Tibial nerve (tissue), 4 donors: ENCODE measurements around the gene PLEKHA7. TPM values are rescaled to one million over a fixed set of nuclear protein-coding genes. Genes with fewer than 3 reads are reported as not detected.

Source experiments
- DNase-seq, 2 donors: peaks; one replicate each; pipeline ENCODE4 v3.0.0-alpha.2; 2019; ENCODE audit warnings: low spot score in 2 of 2
- H3K27ac ChIP-seq, 4 donors: fragments of 200-600 bp; sonication (generic) in 3 of 4; one replicate each; pipeline ENCODE4 v1.5.1; 2017 to 2019; ENCODE audit warnings: mild to moderate bottlenecking in 1 of 4
- H3K27me3 ChIP-seq, 2 donors: fragments of 200-600 bp; sonication (generic) in 1 of 2; one replicate each; pipeline versions ENCODE4 v1.5.1 to v1.6.0; 2017 to 2019
- H3K36me3 ChIP-seq, 3 donors: fragments of 200-600 bp; sonication (generic); one replicate each; pipeline ENCODE4 v1.5.1; 2018 to 2019
- H3K4me1 ChIP-seq, 4 donors: fragments of 200-600 bp; sonication (generic) in 3 of 4; one replicate each; pipeline ENCODE4 v1.5.1; 2017 to 2019
- H3K4me3 ChIP-seq, 4 donors: fragments of 200-600 bp; sonication (generic) in 3 of 4; one replicate each; pipeline ENCODE4 v1.5.1; 2017 to 2019; ENCODE audit warnings: mild to moderate bottlenecking in 1 of 4, moderate library complexity in 1 of 4
- H3K9me3 ChIP-seq, 4 donors: fragments of 200-600 bp; sonication (generic) in 3 of 4; one replicate each; pipeline ENCODE4 v1.5.1; 2017 to 2019
- EP300 ChIP-seq, 2 donors: sonication (generic); formaldehyde crosslinking; IDR thresholded peaks; one replicate each; pipeline ENCODE4 v1.6.1; 2017; ENCODE audit warnings: antibody characterized with exemption in 2 of 2, mild to moderate bottlenecking in 1 of 2
- POLR2A ChIP-seq, 2 donors: fragments of 450-650 bp; IDR thresholded peaks; one replicate each; pipeline ENCODE4 v1.6.1; 2017; ENCODE audit warnings: antibody characterized with exemption in 2 of 2, mild to moderate bottlenecking in 2 of 2, moderate library complexity in 2 of 2
- WGBS, 2 donors: methylation state at CpG; one replicate each; pipeline ENCODE4 v1.1.5; 2018; 5-methylcytosine and 5-hydroxymethylcytosine counted together
- total RNA-seq, 4 donors: library from RNA; depleted of rRNA; stranded (reverse); fragments of >200 nt; gene quantifications; one replicate each; pipeline ENCODE4 v1.1.0, GENCODE V29; 2016
- TF ChIP-seq, protein P1 (sequence below), 5 experiments: fragments of 200-600 bp in 3 of 5; fragments of 450-650 bp in 2 of 5; sonication (generic) in 3 of 5; IDR thresholded peaks; one replicate each; pipeline ENCODE4 v1.5.1; 2016 to 2019; ENCODE audit warnings: antibody characterized with exemption in 5 of 5, mild to moderate bottlenecking in 3 of 5, moderate library complexity in 2 of 5

PLEKHA7 gene
- total RNA-seq, 4 donors from 2014 or later: 41.6 to 56.7 (median 50.1) TPM

DNA sequence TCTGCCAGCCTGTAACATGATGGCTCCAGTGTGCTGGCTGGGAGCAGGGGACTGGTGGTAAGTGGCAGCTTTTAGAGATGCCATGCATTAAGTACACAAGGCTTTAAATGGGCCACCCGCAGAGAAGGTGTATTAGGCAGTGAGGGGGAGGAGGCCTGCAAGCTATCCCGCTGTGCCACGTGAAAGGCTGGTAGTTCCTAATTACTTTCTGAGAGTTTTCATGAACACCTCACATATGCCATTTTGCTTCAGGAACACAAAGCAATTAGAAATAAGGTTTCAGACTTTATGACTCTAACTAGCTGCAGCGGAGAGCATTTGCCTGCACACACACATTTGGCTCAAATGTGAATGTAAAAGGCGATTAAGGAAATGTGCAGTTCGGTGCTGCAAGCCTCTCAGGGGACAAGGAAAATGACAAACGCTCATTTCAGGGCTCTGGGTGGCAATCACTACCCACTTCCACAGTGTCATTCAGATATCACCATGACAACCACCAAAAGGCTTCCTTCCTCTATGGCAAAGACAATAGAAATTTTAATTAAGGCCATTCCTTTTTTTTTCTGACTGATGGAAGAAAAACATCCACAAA lies 116.6 kb downstream of the PLEKHA7 start:
- H3K27ac ChIP-seq: peak overlapping the region in 2 of 4 donors; percentile 9 to 57
- H3K27me3 ChIP-seq: no peaks in the 10 kb centered on the region
- DNase-seq: no peak
- no peaks in the 10 kb centered on the region for H3K9me3 ChIP-seq
- peaks cover 0 to 27% (median 0%) of the 10 kb centered on the region in 4 donors for H3K4me1 ChIP-seq
- H3K4me3 ChIP-seq: no peak overlapping the region
- H3K36me3 ChIP-seq: no peaks in the 10 kb centered on the region
- 35 to 45% methylated on average over 7 of the region's 7 CpGs for WGBS, 2 donors
- TF ChIP-seq, protein P1, sequence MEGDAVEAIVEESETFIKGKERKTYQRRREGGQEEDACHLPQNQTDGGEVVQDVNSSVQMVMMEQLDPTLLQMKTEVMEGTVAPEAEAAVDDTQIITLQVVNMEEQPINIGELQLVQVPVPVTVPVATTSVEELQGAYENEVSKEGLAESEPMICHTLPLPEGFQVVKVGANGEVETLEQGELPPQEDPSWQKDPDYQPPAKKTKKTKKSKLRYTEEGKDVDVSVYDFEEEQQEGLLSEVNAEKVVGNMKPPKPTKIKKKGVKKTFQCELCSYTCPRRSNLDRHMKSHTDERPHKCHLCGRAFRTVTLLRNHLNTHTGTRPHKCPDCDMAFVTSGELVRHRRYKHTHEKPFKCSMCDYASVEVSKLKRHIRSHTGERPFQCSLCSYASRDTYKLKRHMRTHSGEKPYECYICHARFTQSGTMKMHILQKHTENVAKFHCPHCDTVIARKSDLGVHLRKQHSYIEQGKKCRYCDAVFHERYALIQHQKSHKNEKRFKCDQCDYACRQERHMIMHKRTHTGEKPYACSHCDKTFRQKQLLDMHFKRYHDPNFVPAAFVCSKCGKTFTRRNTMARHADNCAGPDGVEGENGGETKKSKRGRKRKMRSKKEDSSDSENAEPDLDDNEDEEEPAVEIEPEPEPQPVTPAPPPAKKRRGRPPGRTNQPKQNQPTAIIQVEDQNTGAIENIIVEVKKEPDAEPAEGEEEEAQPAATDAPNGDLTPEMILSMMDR (IDR thresholded peaks at IDR 0.05): no peak
- no peak for TF ChIP-seq EP300 (IDR thresholded peaks at IDR 0.05)
- TF ChIP-seq POLR2A (IDR thresholded peaks at IDR 0.05): no peak

DNA sequence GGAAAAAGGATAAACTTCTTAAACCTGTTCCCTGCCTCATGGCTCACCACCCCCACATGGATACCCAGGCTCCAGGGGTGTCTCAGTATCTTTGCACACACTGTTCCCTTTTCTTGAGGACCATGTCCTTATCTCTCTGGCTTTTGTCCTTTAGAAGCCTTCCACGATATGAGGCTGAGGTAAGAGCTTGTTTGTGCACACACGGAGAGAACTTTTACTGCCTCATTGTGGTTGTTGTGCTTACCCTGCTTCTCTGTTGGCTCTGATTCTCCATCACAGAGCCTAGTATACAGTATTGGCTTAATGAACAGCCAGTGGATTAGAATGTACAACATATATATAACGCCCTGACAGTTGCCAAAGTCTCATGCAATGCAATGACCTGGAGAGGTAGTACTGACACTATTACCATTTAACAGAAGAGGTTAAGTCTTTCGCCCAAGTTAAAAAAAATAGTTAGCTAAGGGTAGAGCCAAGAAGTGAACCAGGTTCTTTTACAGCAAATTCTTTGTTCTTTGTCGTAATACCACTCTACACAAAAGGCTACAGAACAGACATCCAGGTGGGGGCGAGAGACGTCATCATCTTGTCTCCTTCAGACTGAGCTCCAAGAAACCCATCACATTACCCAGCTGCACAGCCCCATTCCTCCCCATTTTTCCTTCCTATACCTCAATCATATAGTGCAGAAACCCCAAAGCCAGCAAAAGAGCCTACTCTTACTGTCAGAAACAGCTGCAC lies 117.3 kb downstream of the PLEKHA7 start:
- DNase-seq: no peak
- no peaks in the 10 kb centered on the region for H3K27me3 ChIP-seq
- H3K36me3 ChIP-seq: no peaks in the 10 kb centered on the region
- H3K4me1 ChIP-seq: peaks cover 0 to 27% (median 0%) of the 10 kb centered on the region in 4 donors
- no peak for TF ChIP-seq POLR2A (IDR thresholded peaks at IDR 0.05)
- TF ChIP-seq EP300 (IDR thresholded peaks at IDR 0.05): no peak
- TF ChIP-seq, protein P1 (IDR thresholded peaks at IDR 0.05): no peak
- H3K9me3 ChIP-seq: no peaks in the 10 kb centered on the region
- H3K27ac ChIP-seq: peak overlapping the region in 2 of 4 donors; percentile 9 to 42
- no peak overlapping the region for H3K4me3 ChIP-seq
- WGBS, 2 donors: 59 to 66% methylated on average over 7 of the region's 7 CpGs

DNA sequence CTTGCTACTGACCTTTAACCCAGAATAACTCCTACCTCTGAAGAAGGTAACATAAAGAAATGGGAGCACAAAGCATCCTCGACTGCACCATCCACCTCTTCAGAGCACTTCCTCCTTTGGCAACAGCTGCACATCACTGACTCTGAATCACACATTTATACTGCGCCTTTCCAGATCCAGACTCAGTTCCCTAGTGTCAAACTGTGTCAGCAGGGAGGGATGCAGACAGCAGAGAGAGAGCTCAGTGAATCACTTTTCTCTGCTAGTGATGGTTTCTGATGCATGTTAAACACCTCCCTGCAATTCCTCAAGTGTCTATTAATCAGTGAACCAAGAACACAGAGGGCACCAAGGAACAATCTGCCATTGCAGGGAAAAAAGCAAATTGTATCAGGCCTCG lies 118.9 kb downstream of the PLEKHA7 start:
- 69 to 74% methylated on average over 3 of the region's 3 CpGs for WGBS, 2 donors
- Histone ChIP-seq H3K27me3 (no peaks in the 10 kb centered on the region), H3K9me3 (peaks cover 0 to 15% (median 0%) of the 10 kb centered on the region in 4 donors), H3K4me1 (peaks cover 0 to 27% (median 0%) of the 10 kb centered on the region in 4 donors), H3K4me3 (no peak overlapping the region), H3K27ac (no peak overlapping the region), H3K36me3 (no peaks in the 10 kb centered on the region)
- no peak for TF ChIP-seq EP300 (IDR thresholded peaks at IDR 0.05)
- TF ChIP-seq POLR2A (IDR thresholded peaks at IDR 0.05): no peak
- TF ChIP-seq, protein P1 (IDR thresholded peaks at IDR 0.05): no peak
- DNase-seq: no peak

DNA sequence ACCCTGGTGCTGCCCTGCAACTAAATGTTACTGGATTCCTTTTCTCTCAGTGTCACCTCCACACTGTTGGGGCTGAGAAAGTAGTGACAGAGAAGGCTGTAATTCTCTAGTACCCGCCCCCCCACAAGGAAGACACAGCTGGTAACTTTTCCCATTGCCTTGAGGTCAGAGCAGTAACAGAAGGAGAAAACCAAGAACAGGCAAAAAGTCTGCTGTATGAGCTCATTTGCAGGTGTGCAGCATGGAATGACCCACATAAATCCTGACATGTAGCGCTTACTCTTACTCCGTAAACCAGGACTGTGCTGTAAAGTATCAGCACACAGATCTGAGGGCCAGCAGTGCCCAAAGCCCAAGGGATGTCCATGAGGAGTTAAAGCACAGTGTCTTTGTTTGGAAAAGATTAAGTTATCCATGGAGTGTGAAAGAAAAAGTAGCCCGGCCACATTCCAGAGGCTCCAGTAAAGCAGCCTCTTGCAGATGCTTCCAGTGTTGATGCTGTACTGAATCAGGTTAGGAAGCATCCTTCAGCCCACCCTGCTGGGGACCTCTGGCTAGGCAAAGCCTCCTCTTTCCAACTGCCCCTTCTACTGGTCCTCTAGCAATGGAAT lies 120.7 kb downstream of the PLEKHA7 start:
- Histone ChIP-seq H3K27ac (no peak overlapping the region), H3K36me3 (no peaks in the 10 kb centered on the region), H3K27me3 (no peaks in the 10 kb centered on the region), H3K4me3 (no peak overlapping the region), H3K9me3 (peaks cover 0 to 26% (median 4%) of the 10 kb centered on the region in 4 donors), H3K4me1 (peaks cover 0 to 25% (median 0%) of the 10 kb centered on the region in 4 donors)
- no peak for TF ChIP-seq POLR2A (IDR thresholded peaks at IDR 0.05)
- TF ChIP-seq EP300 (IDR thresholded peaks at IDR 0.05): no peak
- TF ChIP-seq, protein P1 (IDR thresholded peaks at IDR 0.05): no peak
- 66 to 78% methylated on average over 4 of the region's 4 CpGs for WGBS, 2 donors
- no peak for DNase-seq

DNA sequence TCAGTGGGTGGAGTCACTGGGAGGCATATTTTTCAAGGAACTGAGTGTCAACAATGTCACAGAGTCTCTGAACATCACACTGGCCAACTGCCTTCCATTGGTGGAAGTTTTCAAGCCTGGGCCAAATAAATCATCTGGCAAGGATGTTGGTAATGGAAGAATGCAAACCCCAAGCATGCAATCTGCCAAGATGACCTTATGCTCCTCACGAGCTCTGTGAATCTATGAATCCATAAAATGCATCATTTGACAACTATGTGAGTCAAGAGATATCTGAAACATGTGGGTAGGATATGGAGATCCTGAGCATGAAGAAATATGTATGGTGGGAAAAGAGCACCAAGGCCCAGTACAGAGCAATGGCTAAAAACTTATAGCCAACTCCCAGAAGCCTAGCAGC lies 122.2 kb downstream of the PLEKHA7 start:
- no peak for TF ChIP-seq POLR2A (IDR thresholded peaks at IDR 0.05)
- TF ChIP-seq EP300 (IDR thresholded peaks at IDR 0.05): no peak
- TF ChIP-seq, protein P1 (IDR thresholded peaks at IDR 0.05): no peak
- Histone ChIP-seq H3K9me3 (peaks cover 0 to 26% (median 4%) of the 10 kb centered on the region in 4 donors), H3K36me3 (no peaks in the 10 kb centered on the region), H3K27ac (no peak overlapping the region), H3K4me1 (peaks cover 0 to 9% (median 0%) of the 10 kb centered on the region in 4 donors), H3K4me3 (no peak overlapping the region), H3K27me3 (no peaks in the 10 kb centered on the region)
- 33 to 38% methylated on average over 1 of the region's 1 CpG for WGBS, 2 donors
- DNase-seq: no peak
